KG1 (cell line): ENCODE measurements around the gene MTOR.
"Not testable (repeated sequence)": the region's sequence is repeated elsewhere in the genome, so short reads cannot be mapped to it uniquely, and the experiment has no call there.

Experiments
- DNase-seq: peaks from one replicate; lab custom pipeline; 2025; lab: John Stamatoyannopoulos, UW

The MTOR gene

DNA sequence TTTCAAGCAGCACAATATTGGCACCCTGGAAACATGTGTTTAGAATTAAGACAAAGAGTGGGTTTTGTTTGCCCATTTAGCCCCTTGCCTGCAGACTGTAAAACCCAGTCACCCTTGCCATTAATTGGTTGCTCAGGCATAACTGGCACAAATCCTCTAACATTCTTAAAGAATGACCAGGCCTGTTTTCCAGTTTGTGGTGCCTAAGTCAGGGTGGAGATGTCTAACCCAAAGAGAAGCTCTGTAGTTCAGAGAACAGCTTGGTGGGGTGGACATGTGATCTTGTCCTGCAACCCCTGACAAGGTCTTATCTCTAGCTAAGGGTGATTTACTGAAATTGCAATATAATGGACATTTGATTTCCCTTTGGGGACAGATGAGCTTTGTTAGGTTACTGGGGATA is 82.0 kb downstream of the MTOR start:
- no peak for DNase-seq

DNA sequence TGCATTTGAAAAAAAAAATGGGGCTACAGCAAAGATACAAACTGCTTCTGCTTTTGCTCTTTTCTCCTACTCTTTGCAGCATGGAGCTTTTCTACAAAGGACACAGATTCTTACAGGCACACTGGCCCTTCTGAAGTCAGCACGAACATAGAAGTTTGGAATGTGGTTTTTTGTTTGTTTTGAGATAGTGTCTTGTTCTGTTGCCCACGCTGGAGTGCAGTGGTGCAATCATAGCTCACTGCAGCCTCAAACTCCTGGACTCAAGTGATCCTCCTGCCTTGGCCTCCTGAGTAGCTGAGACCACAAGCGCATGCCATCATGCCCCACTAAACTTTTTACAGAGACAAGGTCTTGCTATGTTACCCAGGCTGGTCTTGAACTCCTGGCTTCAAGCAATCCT is 82.6 kb downstream of the MTOR start:
- not testable (repeated sequence) for DNase-seq

DNA sequence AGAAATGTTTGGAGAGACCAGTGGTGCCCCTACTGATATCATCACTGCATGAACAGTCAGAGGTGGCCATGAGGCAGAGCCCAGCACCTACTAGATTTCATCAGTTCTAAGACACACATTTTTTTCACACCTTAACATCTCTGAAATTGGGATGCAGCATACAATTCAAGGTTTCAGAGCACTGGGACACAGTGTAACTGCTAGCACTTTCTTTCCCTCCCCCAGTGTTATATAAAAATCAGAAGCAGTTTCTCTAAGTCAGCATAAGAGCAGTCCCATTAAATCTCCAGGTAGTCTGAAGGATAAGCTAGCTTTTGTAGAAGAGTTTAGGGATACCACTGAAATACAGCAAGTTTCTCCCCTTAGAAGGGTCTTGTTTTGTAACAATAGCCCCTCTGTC is 83.2 kb downstream of the MTOR start:
- no peak for DNase-seq

DNA sequence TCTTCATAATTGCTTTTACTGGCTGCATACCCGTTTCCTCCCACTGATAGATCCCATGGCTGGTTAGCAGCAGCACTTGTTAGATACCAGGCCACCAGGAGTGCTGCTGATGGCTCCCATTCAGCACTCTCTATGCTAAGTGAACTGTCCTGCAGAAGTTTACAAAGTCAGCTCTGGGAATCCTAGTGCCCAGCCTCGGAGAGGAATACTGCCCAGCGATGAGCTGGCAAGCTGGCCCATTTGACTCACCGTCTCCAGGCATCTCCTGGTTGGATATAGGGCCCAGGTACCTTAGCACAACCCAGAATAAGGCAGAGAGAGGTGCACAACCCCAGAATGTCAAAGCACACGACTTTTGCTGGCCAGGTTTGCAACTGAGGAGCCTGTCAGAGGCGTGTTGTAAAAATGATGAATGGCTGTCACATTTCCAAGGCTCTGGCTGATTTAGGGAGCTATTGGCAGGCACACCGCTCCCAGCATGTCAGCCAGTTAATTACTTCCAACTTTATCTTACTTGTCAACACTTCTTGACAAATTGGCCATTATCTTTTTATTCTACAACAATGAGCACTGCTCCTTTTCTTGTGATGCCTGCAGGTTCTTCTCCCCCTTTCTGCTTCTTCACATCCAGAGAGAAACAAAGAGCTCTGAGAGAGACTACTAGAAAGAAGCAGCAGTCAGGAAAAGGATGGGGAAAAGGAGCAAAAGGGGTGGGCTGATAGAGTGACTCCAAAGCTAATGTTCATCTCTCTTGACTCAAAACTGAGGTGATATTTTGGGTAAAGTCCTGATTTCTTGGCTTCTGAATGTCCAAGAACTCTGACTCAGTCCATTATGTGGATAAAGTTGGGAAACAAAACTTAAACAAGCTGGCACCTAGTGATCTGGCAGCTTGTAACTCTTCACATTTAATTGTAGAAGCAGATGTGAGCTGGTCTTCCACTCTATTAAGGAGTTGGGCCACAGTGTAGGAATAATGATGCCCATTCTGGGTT is 84.0 kb downstream of the MTOR start:
- no peak for DNase-seq

DNA sequence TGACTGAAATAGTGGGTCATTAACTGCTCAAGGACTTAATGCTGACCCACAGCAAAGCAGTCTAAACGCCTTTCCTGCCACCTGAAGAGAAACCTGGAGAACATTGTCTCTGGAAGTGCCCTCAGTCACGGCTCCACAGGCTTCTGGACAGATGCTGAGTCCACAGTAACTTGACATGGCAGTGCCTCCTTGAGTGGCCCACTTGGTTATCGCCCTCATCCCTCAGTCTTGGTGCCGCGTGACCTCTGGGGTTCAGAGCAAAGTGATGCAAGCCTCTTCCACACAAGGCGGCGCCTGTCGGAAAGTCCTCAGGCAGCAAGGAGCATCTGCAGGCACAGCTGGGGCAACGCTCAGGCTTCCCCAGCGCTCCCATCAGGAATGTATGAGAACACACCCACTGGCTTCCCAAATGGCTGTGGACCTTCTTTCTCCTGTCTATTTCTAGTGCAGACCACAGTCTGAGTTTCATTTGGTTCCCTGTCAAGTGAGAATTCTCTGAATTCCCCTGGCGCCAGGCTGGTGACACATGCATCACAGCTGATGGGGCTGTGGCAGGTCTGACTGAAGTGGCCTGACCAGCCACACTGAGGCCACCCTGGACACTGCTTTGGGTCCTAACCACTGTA is 86.2 kb downstream of the MTOR start:
- no peak for DNase-seq

DNA sequence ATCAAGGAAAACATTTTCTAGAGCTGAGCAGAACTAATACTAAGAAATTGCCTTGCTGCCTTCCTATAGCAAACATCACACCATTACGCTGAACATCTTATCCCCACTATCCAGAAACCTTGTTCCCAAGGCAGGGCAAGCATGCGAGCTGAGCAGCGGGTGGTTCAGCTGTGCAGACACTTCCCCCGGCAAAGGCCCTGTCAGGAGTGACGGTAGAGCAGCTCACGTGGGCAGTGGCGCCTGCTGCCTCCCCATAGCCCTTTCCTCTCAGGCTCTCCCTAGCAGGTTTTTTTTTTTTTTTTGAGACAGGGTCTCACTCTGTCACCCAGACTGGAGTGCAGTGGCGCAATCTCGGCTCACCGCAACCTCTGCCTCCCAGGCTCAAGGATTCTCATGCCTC is 86.9 kb downstream of the MTOR start:
- DNase-seq, result no peak

DNA sequence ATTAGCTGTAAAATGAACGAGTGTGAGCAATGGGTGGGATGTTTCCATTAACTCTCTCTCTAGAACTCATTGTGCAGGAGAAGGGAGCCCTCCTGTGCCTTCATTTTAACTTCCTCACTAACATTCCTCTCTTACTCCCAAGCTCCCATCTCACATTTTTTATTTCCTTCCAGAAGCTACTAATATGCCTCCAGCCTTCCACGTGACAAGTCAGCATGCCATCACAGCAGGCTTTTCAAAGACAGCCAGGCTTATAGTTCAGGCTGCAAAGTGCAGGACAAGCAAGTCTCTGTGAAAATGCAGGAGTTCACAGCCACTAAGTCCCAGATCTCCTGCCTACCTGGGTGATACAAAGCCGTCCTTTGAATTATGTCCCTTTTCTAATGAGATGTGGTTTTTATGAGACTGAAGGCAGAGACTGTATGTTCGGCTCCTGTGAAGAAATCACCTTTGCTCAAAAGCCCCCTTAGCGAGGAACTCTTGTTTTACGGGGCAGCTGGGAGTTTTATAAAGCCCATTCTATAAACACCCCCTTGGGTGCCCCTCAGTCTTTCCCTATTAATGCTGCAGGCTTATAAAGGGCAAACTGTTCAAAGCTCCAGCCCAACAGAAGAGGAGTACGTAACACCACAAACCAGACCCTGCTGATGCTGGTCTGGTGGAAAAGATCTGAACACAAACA is 87.9 kb downstream of the MTOR start:
- no peak for DNase-seq

DNA sequence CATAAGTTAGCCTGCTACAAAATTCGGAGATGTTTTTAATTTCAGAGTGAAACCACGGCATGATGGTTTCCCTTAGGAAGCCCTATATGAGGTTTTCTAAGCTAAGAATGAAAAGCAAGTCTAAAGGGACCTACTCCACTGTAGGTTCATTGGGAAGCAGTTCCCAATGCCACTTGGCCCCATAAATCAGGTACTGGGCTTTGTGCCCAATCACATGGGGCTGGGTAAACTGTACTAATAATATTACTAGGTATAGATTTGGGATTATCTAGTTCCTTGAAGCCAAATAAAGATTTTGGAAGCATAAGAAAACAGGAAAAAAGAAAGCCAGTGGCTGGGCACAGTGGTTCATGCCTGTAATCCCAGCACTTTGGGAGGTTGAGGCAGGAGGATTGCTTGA is 92.2 kb downstream of the MTOR start:
- DNase-seq, result no peak

DNA sequence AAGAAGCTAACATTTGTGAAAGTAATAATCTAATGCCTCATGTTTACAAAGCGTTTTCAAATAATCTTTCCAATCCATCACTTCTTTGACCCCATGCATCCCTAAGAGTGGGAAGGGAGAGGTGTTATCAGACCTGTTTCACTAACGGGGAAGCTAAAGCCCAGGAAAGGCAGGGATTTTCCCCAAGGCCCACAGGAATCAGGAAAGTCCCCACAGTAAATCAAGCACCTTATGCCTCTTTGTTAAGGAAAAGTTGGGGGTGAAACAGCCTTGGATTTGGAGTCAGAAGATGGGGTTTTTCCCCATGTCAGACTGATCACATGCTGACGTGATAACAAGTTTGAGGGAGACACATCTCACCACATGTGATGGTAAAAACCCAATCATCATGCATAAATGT is 93.1 kb downstream of the MTOR start:
- no peak for DNase-seq

DNA sequence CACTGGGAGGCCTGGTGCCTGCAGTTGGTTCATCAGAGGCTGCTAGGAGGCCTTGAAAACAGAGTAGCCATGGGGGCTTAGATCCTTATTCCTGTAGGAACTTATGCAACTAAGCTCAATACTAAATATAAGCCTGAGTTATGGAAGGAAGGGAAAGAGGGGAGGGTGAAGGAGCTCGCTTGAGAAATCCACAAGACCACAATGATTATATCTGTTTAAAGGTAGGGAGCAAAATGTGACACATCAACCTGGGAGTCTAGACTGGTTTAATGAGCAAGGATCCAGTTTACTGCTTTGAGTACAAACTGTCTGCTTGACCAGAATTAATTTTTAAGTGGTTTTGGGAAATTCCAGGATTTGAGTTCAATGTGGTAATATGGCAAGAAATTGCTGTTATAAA is 93.6 kb downstream of the MTOR start:
- DNase-seq, result no peak

DNA sequence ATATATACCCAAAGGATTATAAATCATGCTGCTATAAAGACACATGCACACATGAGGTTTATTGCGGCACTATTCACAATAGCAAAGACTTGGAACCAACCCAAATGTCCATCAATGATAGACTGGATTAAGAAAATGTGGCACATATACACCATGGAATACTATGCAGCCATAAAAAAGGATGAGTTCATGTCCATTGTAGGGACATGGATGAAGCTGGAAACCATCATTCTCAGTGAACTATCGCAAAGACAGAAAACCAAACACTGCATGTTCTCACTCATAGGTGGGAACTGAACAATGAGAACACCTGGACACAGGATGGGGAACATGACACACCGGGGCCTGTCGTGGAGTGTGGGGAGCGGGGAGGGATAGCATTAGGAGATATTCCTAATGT is 95.6 kb downstream of the MTOR start:
- not testable (repeated sequence) for DNase-seq

DNA sequence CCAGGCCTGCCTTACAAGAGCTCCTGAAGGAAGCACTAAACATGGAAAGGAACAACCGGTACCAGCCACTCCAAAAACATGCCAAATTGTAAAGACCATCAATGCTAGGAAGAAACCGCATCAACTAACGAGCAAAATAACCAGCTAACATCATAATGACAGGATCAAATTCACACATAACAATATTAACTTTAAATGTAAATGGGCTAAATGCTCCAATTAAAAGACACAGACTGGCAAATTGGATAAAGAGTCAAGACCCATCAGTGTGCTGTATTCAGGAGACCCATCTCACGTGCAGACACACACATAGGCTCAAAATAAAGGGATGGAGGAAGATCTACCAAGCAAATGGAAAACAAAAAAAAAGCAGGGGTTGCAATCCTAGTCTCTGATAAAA is 99.6 kb downstream of the MTOR start:
- not testable (repeated sequence) for DNase-seq

DNA sequence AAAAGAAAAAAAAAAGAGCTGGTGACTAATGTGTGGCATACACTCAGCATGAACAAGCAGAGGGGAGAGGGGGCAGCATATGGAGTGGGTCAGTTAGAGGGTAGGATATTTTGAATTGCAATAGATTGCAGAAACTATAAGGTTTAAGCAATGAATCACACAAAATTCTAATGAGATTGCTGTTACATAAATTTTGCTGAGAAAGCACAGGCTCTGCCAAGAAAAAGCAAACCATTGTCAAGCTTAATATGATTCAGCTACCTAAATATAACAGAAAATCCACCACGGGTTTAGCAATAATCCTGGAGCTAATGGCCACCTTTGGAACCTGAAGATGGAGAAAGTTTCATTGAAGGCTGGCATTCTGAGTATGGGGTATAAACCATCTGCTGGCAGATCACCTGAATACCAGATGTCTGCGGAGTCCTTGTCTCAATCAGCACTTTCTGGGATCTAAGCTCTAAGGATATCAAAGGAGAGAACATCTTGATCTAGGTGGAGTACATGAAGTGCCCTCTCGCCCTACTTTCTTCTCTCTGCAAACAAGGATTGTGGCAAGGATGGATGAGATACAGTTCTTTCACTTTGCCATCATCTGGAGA is 103.5 kb downstream of the MTOR start:
- no peak for DNase-seq

DNA sequence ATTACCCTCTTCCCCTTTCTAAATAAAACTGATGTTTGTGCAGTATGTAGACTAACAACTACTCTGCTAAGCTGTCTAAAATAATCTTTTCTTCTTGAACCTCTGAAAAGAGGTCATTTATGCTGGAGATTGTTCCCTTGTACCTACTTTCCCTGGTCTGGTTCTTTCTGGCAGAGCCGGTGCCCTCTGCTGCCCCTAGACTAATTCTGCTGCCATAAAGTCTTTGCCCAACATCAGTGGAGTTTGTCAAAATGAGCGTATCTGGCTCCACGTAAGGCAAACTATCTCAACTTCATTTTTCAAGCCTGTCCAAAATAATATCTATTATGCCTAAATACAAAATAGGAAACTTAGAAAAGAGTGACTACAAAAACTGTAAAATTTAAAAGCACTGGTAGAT is 104.1 kb downstream of the MTOR start:
- no peak for DNase-seq

DNA sequence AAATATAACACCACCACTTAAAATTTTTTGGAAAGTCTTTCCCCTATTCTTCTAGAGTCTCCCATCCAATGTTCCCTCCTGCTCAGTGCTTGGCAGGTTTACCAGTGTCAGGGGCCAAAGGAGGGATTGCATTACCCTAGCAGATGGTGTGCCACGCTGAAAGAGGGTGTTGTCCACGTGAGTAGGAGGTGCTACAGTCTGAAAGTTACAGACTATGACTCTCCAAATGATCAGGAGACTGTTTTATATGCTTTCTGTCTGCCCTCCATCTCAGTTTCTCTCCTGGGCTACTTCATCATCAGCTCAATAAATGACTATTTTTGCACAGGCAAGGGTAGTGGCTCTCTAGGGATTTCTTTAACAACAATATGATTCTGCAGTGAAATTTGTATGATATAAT is 104.5 kb downstream of the MTOR start:
- no peak for DNase-seq

DNA sequence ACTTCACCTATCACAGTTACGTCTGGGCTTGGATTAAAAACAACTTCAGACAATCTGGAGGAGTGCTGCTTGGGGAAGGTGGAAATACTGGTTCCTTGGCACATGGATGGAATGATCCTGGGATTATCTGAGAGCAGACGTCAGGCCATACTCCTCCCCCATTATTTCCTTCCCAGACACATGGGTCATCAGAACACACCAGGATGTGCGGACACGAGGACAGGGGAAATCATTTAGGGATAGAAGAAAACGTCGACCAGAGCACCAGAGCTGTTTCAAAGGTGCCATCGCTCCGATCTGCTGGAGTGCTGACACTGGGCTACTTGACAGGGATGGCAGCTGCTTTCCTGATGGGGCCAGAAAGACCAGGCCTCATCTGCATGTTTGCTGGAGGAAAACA is 105.0 kb downstream of the MTOR start:
- DNase-seq, result no peak

DNA sequence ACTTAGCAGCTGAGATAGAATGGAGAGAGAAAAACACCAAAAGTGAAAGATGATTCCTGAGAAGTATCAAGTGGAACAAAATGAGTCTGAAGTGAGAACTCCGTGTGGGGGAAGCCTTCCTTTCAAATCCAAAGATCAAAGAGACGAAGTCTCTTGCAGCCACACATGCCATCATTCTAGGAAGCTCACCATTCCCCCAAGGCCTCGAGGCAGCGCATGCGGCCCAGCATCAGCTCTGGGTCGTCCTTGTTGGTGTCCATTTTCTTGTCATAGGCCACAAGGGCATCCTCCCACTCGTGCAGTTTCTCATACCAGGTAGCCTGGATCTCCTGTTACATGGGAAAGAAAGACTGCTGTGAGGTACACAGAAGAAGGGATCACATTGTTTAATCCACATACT is 105.4 kb downstream of the MTOR start:
- DNase-seq, result no peak

DNA sequence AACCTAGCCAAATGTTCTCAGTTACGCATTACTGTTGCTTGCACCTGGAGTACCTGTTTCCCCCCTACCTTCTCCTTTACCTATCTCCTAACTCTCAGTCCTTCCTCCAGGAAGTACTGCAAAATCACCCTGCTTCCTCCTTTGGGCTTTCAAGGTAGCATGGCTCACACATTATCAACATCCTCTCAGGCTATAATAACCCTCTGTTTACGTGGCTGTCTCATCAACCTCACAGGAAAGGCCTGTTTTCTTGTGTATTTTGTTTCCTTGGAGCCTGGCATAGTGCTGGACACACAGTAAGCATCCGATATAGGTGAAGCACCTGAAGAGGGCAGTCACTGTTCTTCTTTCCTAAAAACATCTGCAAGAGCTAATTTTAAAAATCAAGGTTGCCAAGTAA is 105.9 kb downstream of the MTOR start:
- DNase-seq, result no peak

DNA sequence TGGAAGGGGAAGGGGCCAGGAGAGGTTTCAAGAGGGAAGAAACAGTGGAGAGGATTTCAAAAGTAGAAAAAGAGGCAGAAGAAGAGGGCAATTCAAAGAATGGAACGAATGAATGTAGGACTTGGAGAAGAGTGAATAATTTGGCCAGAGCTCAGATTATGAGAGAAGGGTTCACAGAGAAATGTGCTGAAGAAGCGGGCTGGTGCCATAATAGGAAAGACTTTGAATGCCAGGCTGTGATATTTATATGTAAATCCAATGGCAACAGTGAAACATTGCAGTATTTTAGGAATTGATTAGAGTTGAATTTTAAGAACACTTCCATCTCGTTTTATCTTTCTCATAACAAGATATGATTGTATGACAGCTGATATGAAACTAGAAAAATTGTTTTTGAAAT is 109.2 kb downstream of the MTOR start:
- DNase-seq, result no peak

DNA sequence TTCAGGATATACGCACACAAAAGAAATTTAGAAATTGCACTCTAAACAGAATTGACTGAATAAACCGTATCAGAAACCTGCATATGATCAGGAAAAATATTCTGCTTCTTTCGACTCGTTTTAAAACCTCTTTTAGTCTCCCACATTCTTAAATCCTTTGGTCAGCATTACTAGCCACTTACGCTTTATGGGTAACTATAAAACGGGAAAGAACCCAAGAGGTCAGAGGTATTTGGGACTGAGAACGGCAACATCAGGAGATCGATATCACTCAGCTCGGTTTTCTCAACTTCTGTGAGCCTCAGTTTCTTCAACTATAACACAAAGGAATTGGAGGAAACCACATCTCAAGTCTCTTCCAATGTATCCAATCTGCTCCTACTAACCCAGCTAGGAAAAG is 109.6 kb downstream of the MTOR start:
- no peak for DNase-seq

DNA sequence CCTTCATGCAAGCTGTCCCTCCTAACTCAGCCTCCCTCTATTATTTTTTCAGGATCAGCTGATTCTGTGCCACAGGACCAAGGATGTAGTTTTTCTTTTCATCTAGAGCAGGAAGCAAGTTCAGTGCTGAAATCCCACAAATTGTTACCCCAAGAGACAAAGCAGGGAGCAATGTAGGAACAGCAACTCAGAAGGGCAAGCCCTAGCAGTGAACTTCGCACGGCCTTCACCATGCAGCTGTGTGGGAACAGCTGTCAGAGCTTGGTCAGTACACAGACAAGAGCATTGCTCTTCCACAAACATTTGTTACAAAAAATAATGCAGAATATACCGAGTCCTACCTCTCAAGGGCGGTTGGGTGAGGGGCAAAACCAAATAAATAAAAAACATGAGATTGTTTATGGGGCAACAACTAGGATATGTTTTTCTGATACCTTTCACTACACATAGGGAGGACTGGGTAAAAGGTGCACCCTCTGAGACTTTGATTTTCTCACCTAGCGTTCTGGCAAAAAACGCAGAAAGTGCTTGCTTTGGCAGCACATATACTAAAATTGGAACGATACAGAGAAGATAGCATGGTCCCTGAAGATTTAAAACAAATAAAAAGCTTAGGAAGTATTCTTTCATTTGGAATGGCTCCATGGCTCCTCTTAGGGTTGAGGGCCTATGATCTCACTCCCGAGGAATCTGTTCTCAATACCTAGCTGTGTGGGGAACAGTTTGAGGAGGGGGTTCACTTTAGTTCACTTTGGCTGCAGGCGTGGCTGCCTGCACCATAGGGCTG is 110.3 kb downstream of the MTOR start:
- no peak for DNase-seq

DNA sequence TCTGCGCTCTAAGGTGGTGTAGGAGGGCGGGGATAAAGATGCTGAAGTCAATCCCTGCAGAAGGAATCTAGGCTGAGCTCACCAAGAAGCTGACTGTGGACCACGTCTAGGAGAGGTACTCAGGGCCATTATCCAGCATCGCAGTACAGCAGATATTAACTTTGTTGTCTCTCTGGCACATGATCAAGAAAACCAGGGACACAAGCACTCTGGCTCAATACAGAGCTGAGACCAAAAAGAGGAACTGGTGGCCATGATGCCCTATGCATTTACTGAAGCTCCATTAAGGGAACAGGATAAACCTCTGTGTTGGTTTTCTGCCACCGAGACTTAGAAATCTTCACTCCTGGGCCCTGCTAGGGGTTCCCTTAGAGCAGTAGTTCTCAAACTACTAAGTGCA is 111.2 kb downstream of the MTOR start:
- no peak for DNase-seq
